H1 (cell line): Measurements from ENCODE around the gene MSI2. TPM values are rescaled to one million over a fixed set of nuclear protein-coding genes. Genes with fewer than 3 reads are reported as not detected.

Source experiments
- BCL11A ChIP-seq, 2 experiments: IDR thresholded peaks; one replicate each; pipeline ENCODE4 v1.6.1; 2011; ENCODE audit warnings: low read depth in 2 of 2, low read length in 2 of 2, mild to moderate bottlenecking in 2 of 2
- CBX8 ChIP-seq: fragments of 300-800, 300-1000 bp; sonication (generic); IDR thresholded peaks from 2 replicates; pipeline ENCODE4 v1.7.1; 2016; ENCODE audit warnings: low read depth, low read length, borderline replicate concordance
- EGR1 ChIP-seq: IDR thresholded peaks from 2 replicates; pipeline ENCODE4 v1.6.1; 2011; ENCODE audit warnings: low read depth, low read length, borderline replicate concordance
- HDAC2 ChIP-seq, 2 experiments: fragments of 300-600 bp in 1 of 2; sonication (generic) in 1 of 2; IDR thresholded peaks; 2 replicates each; pipeline ENCODE4 v1.6.1; 2011 to 2012; ENCODE audit warnings: low read depth in 2 of 2, low read length in 2 of 2, mild to moderate bottlenecking in 2 of 2, moderate library complexity in 2 of 2, borderline replicate concordance in 1 of 2, inconsistent platforms in 1 of 2
- NRF1 ChIP-seq: IDR thresholded peaks from 2 replicates; pipeline ENCODE4 v1.6.1; 2011; ENCODE audit warnings: mild to moderate bottlenecking, low read depth, low read length, improper control_type of control experiment
- RBBP5 ChIP-seq: IDR thresholded peaks from 2 replicates; pipeline ENCODE4 v1.7.1; 2012; ENCODE audit warnings: low read depth, mild to moderate bottlenecking, inconsistent platforms, low read length, moderate library complexity, borderline replicate concordance
- polyA plus RNA-seq, 7 experiments: library from polyadenylated mRNA; depleted of rRNA in 3 of 7; stranded (reverse) in 5 of 7; unstranded in 2 of 7; fragments of >200 nt in 5 of 7; fragments of 200-250 nt in 2 of 7; gene quantifications; 1 replicate in 5 of 7; 2 replicates in 1 of 7; 4 replicates in 1 of 7; pipeline versions ENCODE4 v1.2.1 to v1.2.3, GENCODE V29; 2011 to 2013; ENCODE audit warnings: missing spikeins in 2 of 7, mixed read lengths in 2 of 7
- total RNA-seq: library from RNA; stranded (reverse); fragmentation: NEBNext Ultra II Directional; extraction: Animal tissue kit (Norgen Biotek cat#: 25700); gene quantifications from 2 replicates; pipeline ENCODE4 v1.2.1, GENCODE V29; 2021

MSI2 gene
- total and polyA plus RNA-seq, 2 of the 8 experiments (the other 6 are each of a cell fraction or from before 2014, with no cell fraction given), result 36.7 to 80.6 TPM

DNA sequence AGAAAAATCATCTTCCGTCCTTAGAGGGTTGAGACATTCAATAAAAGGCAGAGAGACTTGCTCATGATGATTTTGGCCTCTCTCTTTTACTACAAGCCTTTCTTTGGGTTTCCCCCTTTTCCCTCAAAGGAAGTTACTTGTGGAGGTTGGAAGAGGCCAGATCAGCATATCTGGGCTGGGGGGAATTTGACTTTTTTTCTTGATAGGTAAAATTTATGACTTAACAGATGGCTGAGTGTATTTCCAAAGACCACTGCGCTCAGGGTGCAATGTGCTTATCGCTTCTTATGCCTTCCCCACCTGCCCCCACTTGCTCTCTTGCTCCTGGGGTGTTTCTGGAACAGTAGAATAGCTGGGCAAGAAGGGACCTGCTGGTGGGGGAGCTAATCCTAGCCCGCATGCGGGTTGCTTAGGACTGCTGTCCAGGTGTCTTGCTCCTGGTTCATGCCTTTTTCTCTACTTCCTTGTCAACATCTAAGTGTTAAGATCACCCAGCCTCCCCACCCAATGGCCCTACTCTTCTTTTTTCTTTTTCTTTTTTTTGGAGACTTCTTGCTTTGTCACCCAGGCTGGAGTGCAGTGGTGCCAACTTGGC lies 131.9 kb downstream of the MSI2 start (continued):
- TF ChIP-seq RBBP5, result no peak
- no peak for TF ChIP-seq NRF1
- TF ChIP-seq HDAC2 (IDR thresholded peaks at IDR 0.05; ENCODE audit: borderline replicate concordance in 1 of 2, low read depth in 2 of 2, low read length in 2 of 2), result no peak
- no peak for TF ChIP-seq CBX8
- no peak for TF ChIP-seq EGR1
- no peak for TF ChIP-seq BCL11A (IDR thresholded peaks at IDR 0.05; ENCODE audit: low read depth in 2 of 2, low read length in 2 of 2)
